ENCODE results near the gene OR10A4. TPM values are rescaled to one million over a fixed set of nuclear protein-coding genes. Genes with fewer than 3 reads are reported as not detected.

The OR10A4 gene
- total and polyA plus RNA-seq, 10 of the 15 experiments (the other 5 are each of a cell fraction or from before 2014, with no cell fraction given): not detected

DNA sequence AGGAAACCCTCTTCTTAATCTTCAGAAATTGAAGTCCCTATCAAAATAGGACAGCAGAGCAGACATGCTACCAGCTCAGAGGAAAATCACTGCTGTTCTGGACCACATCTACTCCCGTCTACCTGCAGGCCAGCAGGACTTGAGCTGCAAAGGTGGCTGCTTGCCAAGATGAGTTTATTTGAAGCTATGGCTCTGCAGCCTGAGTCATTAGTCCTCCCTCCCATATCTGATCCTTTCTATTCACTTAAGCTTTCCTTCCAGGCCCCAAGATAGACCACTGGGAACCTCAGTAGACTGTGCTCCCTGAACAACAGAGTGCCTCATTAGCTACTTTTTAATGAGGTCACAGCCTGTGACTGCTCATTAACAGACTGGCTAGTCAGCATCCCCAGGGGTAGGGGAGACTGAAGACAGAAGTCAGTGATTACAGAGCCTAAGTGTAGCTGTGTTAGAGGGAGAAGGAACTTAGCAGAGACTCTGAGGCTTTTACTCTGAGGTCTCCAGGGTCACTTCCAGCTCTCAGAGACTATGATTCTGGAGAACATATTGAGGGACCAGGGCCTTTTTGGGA is 20.4 kb upstream of the OR10A4 start:
- no peaks in the 10 kb centered on the region for H3K4me1 ChIP-seq (ENCODE audit: control insufficient read depth, insufficient read depth, low read length)
- WGBS (ENCODE audit: insufficient coverage, insufficient replicate concordance, low lambda C conversion rate, missing lambda C conversion rate): 0% methylated on average over 1 of the region's 1 CpG
- no peak overlapping the region for H3K9ac ChIP-seq (ENCODE audit: control insufficient read depth, insufficient read depth, low read length)
- TF ChIP-seq NFYA (IDR thresholded peaks at IDR 0.05; ENCODE audit: borderline replicate concordance, low read depth, low read length) (no peak), NFIC (IDR thresholded peaks at IDR 0.05; ENCODE audit: low read depth, low read length) (no peak), ESRRA (IDR thresholded peaks at IDR 0.05; ENCODE audit: low read length) (no peak), TCF12 (IDR thresholded peaks at IDR 0.05; ENCODE audit: low read depth, low read length) (no peak), FOS (IDR thresholded peaks at IDR 0.05; ENCODE audit: borderline replicate concordance, extremely low read depth, insufficient read length) (no peak), STAT1 (conservative IDR thresholded peaks at IDR 0.05) (no peak), CBX5 (IDR thresholded peaks at IDR 0.05; ENCODE audit: low read depth) (no peak), RAD51 (IDR thresholded peaks at IDR 0.05) (no peak), HDAC6 (IDR thresholded peaks at IDR 0.05; ENCODE audit: unreplicated experiment) (no peak)
- H3K4me2 ChIP-seq (ENCODE audit: control insufficient read depth, insufficient read depth): no peak overlapping the region
- no peaks in the 10 kb centered on the region for H3K27me3 ChIP-seq (replicated peaks in 1 of 2; ENCODE audit: control insufficient read depth in 2 of 2, insufficient read depth in 2 of 2, low read length in 1 of 2)
- intact Hi-C loops (cut with micrococcal nuclease; ENCODE audit: unreplicated experiment) (no loop called here), in situ Hi-C loops (cut with MboI) (no loop called here)
- H4K20me1 ChIP-seq (ENCODE audit: control insufficient read depth, insufficient read depth): no peaks in the 10 kb centered on the region
- CTCF ChIA-PET: interaction anchor here (1.1 kb wide), 1 partner anchor 71 kb away, joined by 3 read pairs; the partner anchor contains the start of gene ZNF215
- no peak overlapping the region for H2AFZ ChIP-seq (ENCODE audit: control insufficient read depth, low read depth, low read length)
- no peaks in the 10 kb centered on the region for H3K9me3 ChIP-seq (replicated peaks; ENCODE audit: control insufficient read depth, insufficient read depth, low read length)
- FAIRE-seq (no peak), ATAC-seq (peak; percentile 61), DNase-seq (ENCODE audit: low read depth, low spot score) (no peak)
- POLR2A ChIA-PET: no interaction called here
- RAD21 ChIA-PET (ENCODE audit: unreplicated experiment): no interaction called here
- SMC1A ChIA-PET (ENCODE audit: uncharacterized antibody, unreplicated experiment): no interaction called here
- H3K4me3 ChIP-seq: no peak overlapping the region
- no peaks in the 10 kb centered on the region for H3K79me2 ChIP-seq (ENCODE audit: control insufficient read depth, insufficient read depth, low read length)
- no peaks in the 10 kb centered on the region for H3K36me3 ChIP-seq (ENCODE audit: control insufficient read depth in 2 of 2, insufficient read depth in 2 of 2, low read length in 1 of 2)
- no peak overlapping the region for H3K27ac ChIP-seq (ENCODE audit: control insufficient read depth, insufficient read depth)
- no TSS peak for BruUV-seq (replicated peaks)

DNA sequence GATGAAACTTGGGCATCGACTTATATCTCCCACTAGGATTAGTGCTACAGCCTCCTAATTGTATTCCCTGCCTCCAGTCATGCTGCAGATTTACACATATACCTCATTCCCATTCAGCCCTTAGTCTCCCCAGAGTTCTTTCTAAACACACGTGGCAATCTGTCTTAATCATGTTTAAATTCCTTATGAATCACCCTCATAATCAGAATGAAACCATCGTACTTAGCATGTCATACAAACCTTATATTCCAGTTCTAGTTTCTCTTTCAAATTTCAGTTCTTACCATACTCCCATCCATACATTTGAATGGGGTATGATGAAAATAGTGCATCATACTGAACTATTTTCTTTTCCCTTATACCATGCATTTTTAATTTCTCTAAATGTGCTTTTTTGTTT is 19.6 kb upstream of the OR10A4 start:
- H3K4me1 ChIP-seq (ENCODE audit: control insufficient read depth, insufficient read depth, low read length): no peaks in the 10 kb centered on the region
- H3K79me2 ChIP-seq (ENCODE audit: control insufficient read depth, insufficient read depth, low read length): no peaks in the 10 kb centered on the region
- H3K4me2 ChIP-seq (ENCODE audit: control insufficient read depth, insufficient read depth): no peak overlapping the region
- BruUV-seq (replicated peaks): no TSS peak
- SMC1A ChIA-PET (ENCODE audit: uncharacterized antibody, unreplicated experiment): no interaction called here
- no peaks in the 10 kb centered on the region for H3K36me3 ChIP-seq (ENCODE audit: control insufficient read depth in 2 of 2, insufficient read depth in 2 of 2, low read length in 1 of 2)
- TF ChIP-seq, protein P1, sequence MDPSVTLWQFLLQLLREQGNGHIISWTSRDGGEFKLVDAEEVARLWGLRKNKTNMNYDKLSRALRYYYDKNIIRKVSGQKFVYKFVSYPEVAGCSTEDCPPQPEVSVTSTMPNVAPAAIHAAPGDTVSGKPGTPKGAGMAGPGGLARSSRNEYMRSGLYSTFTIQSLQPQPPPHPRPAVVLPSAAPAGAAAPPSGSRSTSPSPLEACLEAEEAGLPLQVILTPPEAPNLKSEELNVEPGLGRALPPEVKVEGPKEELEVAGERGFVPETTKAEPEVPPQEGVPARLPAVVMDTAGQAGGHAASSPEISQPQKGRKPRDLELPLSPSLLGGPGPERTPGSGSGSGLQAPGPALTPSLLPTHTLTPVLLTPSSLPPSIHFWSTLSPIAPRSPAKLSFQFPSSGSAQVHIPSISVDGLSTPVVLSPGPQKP (IDR thresholded peaks at IDR 0.05; ENCODE audit: low read depth, low read length): no peak
- peak; percentile 70 for TF ChIP-seq JUNB (IDR thresholded peaks at IDR 0.05)
- H4K20me1 ChIP-seq (ENCODE audit: control insufficient read depth, insufficient read depth): no peaks in the 10 kb centered on the region
- RAD21 ChIA-PET (ENCODE audit: unreplicated experiment): no interaction called here
- intact Hi-C loops (cut with micrococcal nuclease; ENCODE audit: unreplicated experiment) (no loop called here), in situ Hi-C loops (cut with MboI) (no loop called here)
- H3K9me3 ChIP-seq (replicated peaks; ENCODE audit: control insufficient read depth, insufficient read depth, low read length): no peaks in the 10 kb centered on the region
- H2AFZ ChIP-seq (ENCODE audit: control insufficient read depth, low read depth, low read length): no peak overlapping the region
- FAIRE-seq (no peak), ATAC-seq (peak; percentile 84), DNase-seq (ENCODE audit: low read depth, low spot score) (no peak)
- no peaks in the 10 kb centered on the region for H3K27me3 ChIP-seq (replicated peaks in 1 of 2; ENCODE audit: control insufficient read depth in 2 of 2, insufficient read depth in 2 of 2, low read length in 1 of 2)
- POLR2A ChIA-PET: no interaction called here
- no peak overlapping the region for H3K27ac ChIP-seq (ENCODE audit: control insufficient read depth, insufficient read depth)
- no peak overlapping the region for H3K4me3 ChIP-seq
- H3K9ac ChIP-seq (ENCODE audit: control insufficient read depth, insufficient read depth, low read length): no peak overlapping the region
- WGBS (ENCODE audit: insufficient coverage, insufficient replicate concordance, low lambda C conversion rate, missing lambda C conversion rate): 11% methylated on average over 3 of the region's 3 CpGs
- CTCF ChIA-PET: no interaction called here
